ENCODE measurements around the gene TMSB10. TPM values are rescaled to one million over a fixed set of nuclear protein-coding genes. Genes with fewer than 3 reads are reported as not detected.
A peak's percentile ranks its signal among the peaks of the same experiment; 100 is the strongest.

TMSB10 gene
- total and polyA plus RNA-seq, 2 experiments from 2014 or later = 3,621 to 6,241 TPM

GRCh38 chr2:84894758-84895520 is 10.5 kb upstream of the TMSB10 start:
- Histone ChIP-seq H3K9ac (0 out of 2 replicates have a peak overlapping the region, but pooled peaks have one; percentile 19), H3K27me3 (replicated peaks; ENCODE audit: insufficient read depth) (no peaks in the 10 kb centered on the region), H3K4me2 (ENCODE audit: unreplicated experiment) (peak overlapping the region; percentile 18), H3K9me3 (ENCODE audit: low read depth) (no peaks in the 10 kb centered on the region), H3K79me2 (ENCODE audit: insufficient read depth) (no peaks in the 10 kb centered on the region), H3F3A (ENCODE audit: insufficient read depth) (peaks cover 54% of the 10 kb centered on the region), H3K36me3 (ENCODE audit: low read depth) (no peaks in the 10 kb centered on the region), H4K20me1 (ENCODE audit: insufficient read depth) (no peaks in the 10 kb centered on the region), H3K9me2 (ENCODE audit: insufficient read depth) (no peaks in the 10 kb centered on the region), H3K4me1 (ENCODE audit: insufficient read depth) (peaks cover 42% of the 10 kb centered on the region), H2AFZ (peak overlapping the region; percentile 62), H3K27ac (peak overlapping the region; percentile 37), H3K4me3 (no peak overlapping the region)
- DNase-seq = peak; percentile 64
- WGBS, 2 experiments (ENCODE audit: low coverage in 1 of 2, low lambda C conversion rate in 2 of 2, missing lambda C conversion rate in 2 of 2) = 66 to 68% methylated on average over 7 of the region's 7 CpGs
- TF ChIP-seq EZH2phosphoT487 (IDR thresholded peaks at IDR 0.05; ENCODE audit: insufficient read depth, low read depth) = no peak
- no peak for TF ChIP-seq EZH2 (IDR thresholded peaks at IDR 0.05; ENCODE audit: insufficient read depth, poor library complexity, severe bottlenecking)
- in situ Hi-C loops (cut with MboI) = no loop called here

- TF ChIP-seq EZH2 (IDR thresholded peaks at IDR 0.05; ENCODE audit: insufficient read depth, poor library complexity, severe bottlenecking) (no peak), EZH2phosphoT487 (IDR thresholded peaks at IDR 0.05; ENCODE audit: insufficient read depth, low read depth) (no peak)
- in situ Hi-C loops (cut with MboI) = no loop called here
- Histone ChIP-seq H3K4me3 (no peak overlapping the region), H3K36me3 (ENCODE audit: low read depth) (no peaks in the 10 kb centered on the region), H3K9ac (no peak overlapping the region), H3K9me2 (ENCODE audit: insufficient read depth) (no peaks in the 10 kb centered on the region), H3K27me3 (replicated peaks; ENCODE audit: insufficient read depth) (no peaks in the 10 kb centered on the region), H3K79me2 (ENCODE audit: insufficient read depth) (no peaks in the 10 kb centered on the region), H3K4me2 (ENCODE audit: unreplicated experiment) (no peak overlapping the region), H4K20me1 (ENCODE audit: insufficient read depth) (no peaks in the 10 kb centered on the region), H3K9me3 (ENCODE audit: low read depth) (no peaks in the 10 kb centered on the region), H3F3A (ENCODE audit: insufficient read depth) (peaks cover 62% of the 10 kb centered on the region), H3K27ac (peak overlapping the region; percentile 96), H3K4me1 (ENCODE audit: insufficient read depth) (peaks cover 42% of the 10 kb centered on the region), H2AFZ (no peak overlapping the region)
- DNase-seq = no peak
- WGBS, 2 experiments (ENCODE audit: low coverage in 1 of 2, low lambda C conversion rate in 2 of 2, missing lambda C conversion rate in 2 of 2) = 73 to 83% methylated on average over 2 of the region's 2 CpGs
Measured at GRCh38 chr2:84896567-84896966, 8.9 kb upstream of the TMSB10 start.

GRCh38 chr2:84897773-84898172 is 7.7 kb upstream of the TMSB10 start:
- Histone ChIP-seq H3K4me2 (ENCODE audit: unreplicated experiment) (peak overlapping the region; percentile 89), H3K4me3 (peak overlapping the region; percentile 55), H3F3A (ENCODE audit: insufficient read depth) (peaks cover 73% of the 10 kb centered on the region), H3K27me3 (replicated peaks; ENCODE audit: insufficient read depth) (no peaks in the 10 kb centered on the region), H3K27ac (peak overlapping the region; percentile 96), H3K4me1 (ENCODE audit: insufficient read depth) (peaks cover 46% of the 10 kb centered on the region), H3K79me2 (ENCODE audit: insufficient read depth) (no peaks in the 10 kb centered on the region), H4K20me1 (ENCODE audit: insufficient read depth) (no peaks in the 10 kb centered on the region), H3K36me3 (ENCODE audit: low read depth) (no peaks in the 10 kb centered on the region), H2AFZ (peak overlapping the region; percentile 39; the same call in 1 of the 2 replicates), H3K9ac (peak overlapping the region; percentile 68), H3K9me3 (ENCODE audit: low read depth) (no peaks in the 10 kb centered on the region), H3K9me2 (ENCODE audit: insufficient read depth) (no peaks in the 10 kb centered on the region)
- in situ Hi-C loops (cut with MboI) = no loop called here
- DNase-seq = peak; percentile 47
- WGBS, 2 experiments (ENCODE audit: low coverage in 1 of 2, low lambda C conversion rate in 2 of 2, missing lambda C conversion rate in 2 of 2) = 0 to 4% methylated on average over 1 of the region's 1 CpG
- TF ChIP-seq EZH2phosphoT487 (IDR thresholded peaks at IDR 0.05; ENCODE audit: insufficient read depth, low read depth) (no peak), EZH2 (IDR thresholded peaks at IDR 0.05; ENCODE audit: insufficient read depth, poor library complexity, severe bottlenecking) (no peak)

GRCh38 chr2:84899304-84900204 is 5.9 kb upstream of the TMSB10 start:
- no peak overlapping the region for H3K4me3 ChIP-seq
- WGBS, 2 experiments (ENCODE audit: low coverage in 1 of 2, low lambda C conversion rate in 2 of 2, missing lambda C conversion rate in 2 of 2) = 95% methylated on average over 8 of the region's 8 CpGs
- peaks cover 46% of the 10 kb centered on the region for H3K4me1 ChIP-seq (ENCODE audit: insufficient read depth)
- no peak for TF ChIP-seq EZH2 (IDR thresholded peaks at IDR 0.05; ENCODE audit: insufficient read depth, poor library complexity, severe bottlenecking)
- TF ChIP-seq EZH2phosphoT487 (IDR thresholded peaks at IDR 0.05; ENCODE audit: insufficient read depth, low read depth) = no peak
- in situ Hi-C loops (cut with MboI) = no loop called here
- no peaks in the 10 kb centered on the region for H3K9me2 ChIP-seq (ENCODE audit: insufficient read depth)
- H3F3A ChIP-seq (ENCODE audit: insufficient read depth) = peaks cover 66% of the 10 kb centered on the region
- no peaks in the 10 kb centered on the region for H4K20me1 ChIP-seq (ENCODE audit: insufficient read depth)
- no peak for DNase-seq
- no peaks in the 10 kb centered on the region for H3K79me2 ChIP-seq (ENCODE audit: insufficient read depth)
- H3K4me2 ChIP-seq (ENCODE audit: unreplicated experiment) = no peak overlapping the region
- H3K36me3 ChIP-seq (ENCODE audit: low read depth) = no peaks in the 10 kb centered on the region
- 0 out of 2 replicates have a peak overlapping the region, but pooled peaks have one; percentile 65 for H2AFZ ChIP-seq
- 0 out of 2 replicates have a peak overlapping the region, but pooled peaks have one; percentile 68 for H3K9ac ChIP-seq
- peak overlapping the region; percentile 96 for H3K27ac ChIP-seq
- no peaks in the 10 kb centered on the region for H3K9me3 ChIP-seq (ENCODE audit: low read depth)
- no peaks in the 10 kb centered on the region for H3K27me3 ChIP-seq (replicated peaks; ENCODE audit: insufficient read depth)
